Omental fat pad (tissue), 4 donors: ENCODE results near the gene PAK4. TPM values are rescaled to one million over a fixed set of nuclear protein-coding genes. Genes with fewer than 3 reads are reported as not detected.

Experiments used
- ATAC-seq: fragments of 150-250 bp; one replicate; pipeline ENCODE4 v1.9.1; 2016; ENCODE audit warnings: mild to moderate bottlenecking, moderate library complexity; ENCODE audit not compliant: low FRiP score
- DNase-seq: peaks from one replicate; pipeline ENCODE4 v3.0.0-alpha.2; 2019; ENCODE audit warnings: low spot score
- total RNA-seq, 4 donors: library from RNA; depleted of rRNA; stranded (reverse); fragments of >200 nt; gene quantifications; one replicate each; pipeline ENCODE4 v1.1.0, GENCODE V29; 2016
- TF ChIP-seq, protein P1 (sequence below), 3 donors: fragments of 450-650 bp; IDR thresholded peaks; one replicate each; pipeline ENCODE4 v1.5.1; 2016 to 2017; ENCODE audit warnings: antibody characterized with exemption in 3 of 3, mild to moderate bottlenecking in 3 of 3, moderate library complexity in 2 of 3

The PAK4 gene
- total RNA-seq, 4 donors from 2014 or later, result 4.6 to 9.8 (median 6.3) TPM

DNA sequence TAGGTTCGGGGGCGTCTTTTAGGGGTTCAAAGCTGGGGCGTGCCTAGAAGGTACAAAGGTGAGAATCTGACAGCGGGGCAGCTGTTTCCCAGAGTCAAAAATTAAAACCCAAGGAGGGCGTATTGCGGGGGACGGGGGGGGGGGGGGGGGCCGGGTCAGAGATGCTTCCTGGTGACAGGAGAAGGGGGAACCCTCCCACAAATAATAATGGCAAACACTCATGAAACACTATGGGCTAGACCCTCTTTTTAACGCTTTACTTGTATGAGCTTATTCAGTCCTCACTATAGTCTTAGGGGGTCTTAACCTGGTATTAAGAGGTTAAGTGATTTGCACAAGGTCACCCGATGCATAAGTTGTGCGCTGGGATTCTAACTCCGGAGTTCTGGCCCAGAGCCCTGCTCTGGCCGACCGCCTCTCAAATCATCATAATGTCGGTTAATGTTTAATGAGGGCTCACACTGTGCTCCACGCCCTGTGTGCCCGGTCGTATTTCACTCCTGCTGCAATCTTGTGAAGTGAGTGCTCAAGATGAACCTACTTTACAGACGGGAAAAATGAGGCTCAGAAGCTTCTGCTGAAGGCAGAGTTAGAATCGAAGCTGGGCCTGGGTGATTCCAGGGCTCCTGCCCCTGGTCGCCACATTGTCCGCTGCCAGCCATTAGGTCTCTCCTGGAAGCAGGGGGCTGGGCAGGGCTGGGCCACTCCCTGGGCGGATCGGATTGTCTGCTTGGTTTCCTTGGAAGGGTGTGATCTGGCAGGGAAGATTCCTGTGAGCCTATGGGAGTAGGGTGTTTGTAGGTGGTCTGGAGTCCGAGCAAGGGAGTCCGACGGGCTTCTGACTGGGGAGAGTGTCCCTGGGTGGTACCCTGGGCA is 964 bp downstream of the PAK4 start:
- no peak for ATAC-seq
- TF ChIP-seq, protein P1, sequence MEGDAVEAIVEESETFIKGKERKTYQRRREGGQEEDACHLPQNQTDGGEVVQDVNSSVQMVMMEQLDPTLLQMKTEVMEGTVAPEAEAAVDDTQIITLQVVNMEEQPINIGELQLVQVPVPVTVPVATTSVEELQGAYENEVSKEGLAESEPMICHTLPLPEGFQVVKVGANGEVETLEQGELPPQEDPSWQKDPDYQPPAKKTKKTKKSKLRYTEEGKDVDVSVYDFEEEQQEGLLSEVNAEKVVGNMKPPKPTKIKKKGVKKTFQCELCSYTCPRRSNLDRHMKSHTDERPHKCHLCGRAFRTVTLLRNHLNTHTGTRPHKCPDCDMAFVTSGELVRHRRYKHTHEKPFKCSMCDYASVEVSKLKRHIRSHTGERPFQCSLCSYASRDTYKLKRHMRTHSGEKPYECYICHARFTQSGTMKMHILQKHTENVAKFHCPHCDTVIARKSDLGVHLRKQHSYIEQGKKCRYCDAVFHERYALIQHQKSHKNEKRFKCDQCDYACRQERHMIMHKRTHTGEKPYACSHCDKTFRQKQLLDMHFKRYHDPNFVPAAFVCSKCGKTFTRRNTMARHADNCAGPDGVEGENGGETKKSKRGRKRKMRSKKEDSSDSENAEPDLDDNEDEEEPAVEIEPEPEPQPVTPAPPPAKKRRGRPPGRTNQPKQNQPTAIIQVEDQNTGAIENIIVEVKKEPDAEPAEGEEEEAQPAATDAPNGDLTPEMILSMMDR (IDR thresholded peaks at IDR 0.05), result no peak
- no peak for DNase-seq

DNA sequence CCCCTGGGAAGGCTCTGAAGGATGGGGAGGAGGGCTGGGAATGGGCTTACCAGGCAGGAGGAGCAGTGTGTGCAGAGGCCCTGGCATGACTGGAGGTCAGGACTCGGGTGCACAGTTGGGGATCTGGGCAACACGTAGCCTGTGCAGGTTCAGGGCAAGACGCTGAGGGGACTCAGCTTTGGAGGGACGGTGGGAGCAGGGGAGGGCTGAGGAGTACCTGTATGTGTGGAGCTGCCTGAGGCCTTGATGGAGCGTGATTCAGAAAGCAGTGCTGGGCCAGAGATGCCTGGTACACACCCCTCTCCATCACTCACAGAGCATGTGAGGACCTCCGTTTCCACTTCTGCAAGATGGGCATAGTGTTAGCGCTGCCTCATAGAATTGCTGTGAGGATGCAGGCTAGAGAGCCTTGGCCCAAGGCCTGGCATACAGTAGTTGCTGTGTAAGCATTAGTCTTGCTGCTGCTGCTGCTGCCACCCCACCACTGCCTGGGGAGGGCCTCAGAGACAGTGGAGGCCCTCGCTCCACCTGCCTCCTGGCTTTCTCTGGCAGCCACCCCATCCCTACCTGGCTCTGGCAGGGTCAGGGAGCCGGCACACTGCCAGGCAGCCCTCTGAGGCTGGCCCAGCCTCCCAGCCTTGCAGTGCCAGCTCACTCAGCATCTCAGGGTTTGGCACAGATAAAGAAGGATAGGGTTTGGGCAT is 2.4 kb downstream of the PAK4 start:
- no peak for DNase-seq

DNA sequence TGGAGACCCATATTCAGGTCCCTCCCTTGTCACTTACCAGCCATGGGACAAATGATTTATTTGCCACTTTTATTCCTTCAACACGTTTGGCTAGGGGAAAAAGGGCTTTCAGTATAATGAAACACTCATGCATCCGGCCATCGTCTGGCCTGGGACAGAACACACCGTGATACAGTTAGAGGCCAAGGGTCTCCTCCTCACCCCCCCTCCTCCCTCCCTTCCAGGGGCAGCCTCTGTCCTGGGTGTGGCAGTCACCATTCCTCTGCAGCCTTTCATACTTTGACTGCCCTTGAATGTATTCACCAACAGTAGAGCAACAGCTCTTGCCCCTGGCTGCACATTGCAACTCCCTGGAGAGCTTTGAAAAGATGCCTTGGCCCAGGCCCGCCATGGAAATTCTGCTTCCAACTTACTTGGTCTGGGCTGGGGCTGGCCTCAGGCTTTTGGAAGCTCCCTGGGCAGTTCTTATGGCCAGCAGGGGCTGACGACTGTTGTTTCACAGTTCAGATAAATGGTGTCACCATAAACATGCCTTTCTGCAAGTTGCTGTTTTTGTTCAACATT is 3.0 kb downstream of the PAK4 start:
- no peak for DNase-seq
- no peak for ATAC-seq
- TF ChIP-seq, protein P1 (IDR thresholded peaks at IDR 0.05), result no peak

More for the DNA sequence above, 2.4 kb downstream of the PAK4 start:
- TF ChIP-seq, protein P1 (IDR thresholded peaks at IDR 0.05), result no peak
- ATAC-seq, result no peak

DNA sequence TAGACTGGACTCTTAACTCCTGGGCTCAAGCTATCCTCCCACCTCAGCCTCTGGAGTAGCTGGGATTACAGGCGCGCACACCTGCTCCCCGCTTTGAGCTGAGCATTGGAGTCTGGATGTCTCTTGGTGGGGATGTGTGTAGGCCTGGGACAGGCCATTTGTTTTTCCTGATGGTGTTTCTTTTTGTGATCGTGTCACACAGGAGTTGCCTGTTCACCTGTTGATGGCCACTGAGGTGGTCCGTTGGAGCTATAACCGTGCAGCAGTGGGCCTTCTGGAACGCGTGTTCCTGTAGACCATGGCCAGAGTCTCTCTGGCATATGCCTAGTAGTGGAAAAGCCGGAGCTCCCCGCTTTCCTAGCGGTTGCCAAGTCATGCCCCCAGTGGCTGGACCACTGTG is 3.5 kb downstream of the PAK4 start:
- TF ChIP-seq, protein P1 (IDR thresholded peaks at IDR 0.05), result no peak
- no peak for DNase-seq
- ATAC-seq, result no peak

DNA sequence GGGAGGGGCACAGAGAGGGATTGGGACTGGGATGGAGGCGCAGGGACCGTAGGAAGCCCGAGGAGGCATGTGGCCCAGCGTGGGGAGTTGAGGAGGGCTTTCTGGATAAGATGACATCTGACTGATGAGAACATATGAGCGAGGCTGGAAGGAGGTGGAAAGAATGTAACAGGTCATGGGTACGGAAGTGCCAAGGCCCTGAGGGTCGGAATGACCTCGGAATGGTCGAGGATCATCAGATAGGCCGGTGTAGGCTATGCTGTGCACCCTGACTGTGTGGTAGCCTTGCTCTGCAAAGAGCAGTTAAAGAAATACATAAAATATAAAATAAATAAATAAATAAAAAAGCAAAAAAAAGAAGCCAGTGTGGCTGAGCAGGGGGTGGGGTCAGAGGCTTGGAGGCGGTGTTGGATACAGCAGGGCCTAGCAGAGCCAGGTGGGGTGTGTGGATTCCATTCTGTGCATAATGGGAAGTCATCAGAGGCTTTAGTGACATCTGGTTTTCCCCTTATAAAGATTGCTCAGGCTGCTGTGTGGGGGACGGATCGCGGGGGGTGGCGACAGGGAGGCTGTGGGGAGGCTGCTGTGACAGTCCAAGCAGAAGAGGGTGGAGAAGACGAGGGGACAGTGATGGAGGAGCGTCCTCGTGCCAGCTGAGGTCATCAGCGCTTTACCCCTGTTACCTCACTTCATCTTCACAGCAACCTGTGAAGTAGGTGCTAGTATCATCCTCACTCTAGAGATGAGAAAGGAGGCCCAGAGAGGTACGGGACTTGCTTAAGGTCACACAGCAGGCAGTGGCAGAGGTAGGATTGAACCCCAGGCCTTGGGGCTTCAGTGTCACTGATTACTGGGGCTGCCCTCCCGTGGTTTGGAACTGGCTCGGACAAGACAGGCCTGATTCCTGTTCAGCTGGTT is 5.0 kb downstream of the PAK4 start:
- TF ChIP-seq, protein P1 (IDR thresholded peaks at IDR 0.05), result no peak
- DNase-seq (no peak), ATAC-seq (no peak)

DNA sequence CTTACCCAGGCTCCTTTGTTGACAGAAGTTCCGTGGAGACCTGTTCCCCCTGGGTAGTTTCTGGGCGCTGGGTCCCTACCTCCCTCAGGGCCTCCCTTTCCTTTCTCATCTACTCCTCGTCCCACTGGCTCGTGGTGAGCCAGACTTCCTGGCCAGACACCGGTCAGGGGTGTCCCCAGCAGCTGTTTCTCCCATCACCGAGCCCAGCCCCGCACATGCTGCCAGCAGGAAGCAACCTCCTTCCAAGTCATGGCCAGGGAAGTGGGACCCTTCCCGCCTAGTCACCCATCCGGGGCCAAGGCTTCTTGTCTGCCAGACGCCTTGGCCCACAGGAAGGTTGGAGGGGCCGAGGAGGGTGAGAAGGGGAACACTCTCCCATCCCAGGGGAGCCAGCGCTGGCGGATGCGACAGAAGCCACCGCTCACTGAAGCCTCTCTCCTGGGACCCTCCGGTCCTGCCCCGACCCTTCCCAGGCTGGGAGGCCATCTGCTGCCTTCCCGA is 5.7 kb downstream of the PAK4 start:
- DNase-seq (no peak), ATAC-seq (no peak)
- TF ChIP-seq, protein P1 (IDR thresholded peaks at IDR 0.05), result no peak
